Prostate gland (tissue), 2 donors: ENCODE results near the gene NSL1.

ENCODE experiments used
- POLR2A ChIP-seq: fragments of 450-650 bp; IDR thresholded peaks from one replicate; pipeline ENCODE4 v1.6.1; 2016; ENCODE audit warnings: antibody characterized with exemption, mild to moderate bottlenecking
- POLR2AphosphoS5 ChIP-seq: sonication (generic); formaldehyde crosslinking; IDR thresholded peaks from one replicate; pipeline ENCODE4 v1.6.1; 2017; ENCODE audit warnings: antibody characterized with exemption
- TF ChIP-seq, protein P1 (sequence below), 4 experiments: fragments of 200-600 bp in 2 of 4; fragments of 450-650 bp in 2 of 4; sonication (generic) in 2 of 4; IDR thresholded peaks; 1 replicate in 3 of 4; 2 replicates in 1 of 4; pipeline ENCODE4 v1.5.1; 2016 to 2019; ENCODE audit warnings: antibody characterized with exemption in 4 of 4, mild to moderate bottlenecking in 2 of 4, moderate library complexity in 2 of 4

GRCh38 chr1:212687811-212688210 is 103.8 kb downstream of the NSL1 start:
- TF ChIP-seq POLR2AphosphoS5, result no peak
- TF ChIP-seq, protein P1, sequence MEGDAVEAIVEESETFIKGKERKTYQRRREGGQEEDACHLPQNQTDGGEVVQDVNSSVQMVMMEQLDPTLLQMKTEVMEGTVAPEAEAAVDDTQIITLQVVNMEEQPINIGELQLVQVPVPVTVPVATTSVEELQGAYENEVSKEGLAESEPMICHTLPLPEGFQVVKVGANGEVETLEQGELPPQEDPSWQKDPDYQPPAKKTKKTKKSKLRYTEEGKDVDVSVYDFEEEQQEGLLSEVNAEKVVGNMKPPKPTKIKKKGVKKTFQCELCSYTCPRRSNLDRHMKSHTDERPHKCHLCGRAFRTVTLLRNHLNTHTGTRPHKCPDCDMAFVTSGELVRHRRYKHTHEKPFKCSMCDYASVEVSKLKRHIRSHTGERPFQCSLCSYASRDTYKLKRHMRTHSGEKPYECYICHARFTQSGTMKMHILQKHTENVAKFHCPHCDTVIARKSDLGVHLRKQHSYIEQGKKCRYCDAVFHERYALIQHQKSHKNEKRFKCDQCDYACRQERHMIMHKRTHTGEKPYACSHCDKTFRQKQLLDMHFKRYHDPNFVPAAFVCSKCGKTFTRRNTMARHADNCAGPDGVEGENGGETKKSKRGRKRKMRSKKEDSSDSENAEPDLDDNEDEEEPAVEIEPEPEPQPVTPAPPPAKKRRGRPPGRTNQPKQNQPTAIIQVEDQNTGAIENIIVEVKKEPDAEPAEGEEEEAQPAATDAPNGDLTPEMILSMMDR (IDR thresholded peaks at IDR 0.05), result no peak
- no peak for TF ChIP-seq POLR2A
